ENCODE measurements around the gene ZMAT3.
"Not testable (repeated sequence)": the region's sequence is repeated elsewhere in the genome, so short reads cannot be mapped to it uniquely, and the experiment has no call there.

ZMAT3 gene, protein sequence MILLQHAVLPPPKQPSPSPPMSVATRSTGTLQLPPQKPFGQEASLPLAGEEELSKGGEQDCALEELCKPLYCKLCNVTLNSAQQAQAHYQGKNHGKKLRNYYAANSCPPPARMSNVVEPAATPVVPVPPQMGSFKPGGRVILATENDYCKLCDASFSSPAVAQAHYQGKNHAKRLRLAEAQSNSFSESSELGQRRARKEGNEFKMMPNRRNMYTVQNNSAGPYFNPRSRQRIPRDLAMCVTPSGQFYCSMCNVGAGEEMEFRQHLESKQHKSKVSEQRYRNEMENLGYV

DNA sequence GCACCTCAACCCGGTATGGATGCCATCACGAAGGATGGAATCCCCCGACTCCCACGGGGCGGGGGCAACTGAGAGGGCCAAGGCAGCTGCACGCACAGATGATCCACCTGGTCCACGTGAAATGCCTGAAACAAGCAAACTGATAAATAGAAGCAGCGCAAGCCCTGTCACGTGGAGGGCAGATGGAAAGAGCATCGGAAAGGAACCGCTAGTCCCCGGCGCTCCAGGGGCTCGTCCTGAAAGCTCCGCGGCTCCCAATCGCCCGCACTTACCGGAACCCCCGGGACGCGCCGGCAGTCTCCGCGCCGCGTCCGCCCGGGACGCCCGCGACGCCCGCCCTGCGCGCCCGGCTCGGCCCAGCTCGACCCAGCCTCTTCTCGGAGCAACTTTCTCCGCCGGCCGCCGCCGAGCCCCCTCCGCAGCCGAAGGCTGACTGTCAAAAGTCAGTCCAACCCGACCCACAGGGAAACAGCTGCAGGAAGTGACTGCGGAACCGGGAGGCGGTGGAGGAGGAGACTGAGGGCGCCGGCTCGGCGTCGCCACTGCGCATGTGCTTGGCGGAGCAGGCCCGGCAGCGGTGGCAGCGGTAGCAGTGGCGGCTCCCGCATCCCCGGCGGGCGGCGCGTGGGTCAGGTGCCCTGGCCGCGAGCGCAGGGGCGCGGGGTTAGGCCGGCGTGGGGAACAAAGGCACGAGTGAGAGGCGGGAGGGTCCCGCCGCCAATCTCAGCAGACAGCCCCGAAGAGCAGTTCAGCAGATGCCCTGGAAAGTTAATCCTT is at the start of gene ZMAT3:
ZMAT3 (minus strand) TSS at position 487 of the 777 bp plus-strand sequence. CDS start 4,057 bp downstream, outside the sequence.
- peak; percentile 85 for DNase-seq (ENCODE audit: low spot score)

DNA sequence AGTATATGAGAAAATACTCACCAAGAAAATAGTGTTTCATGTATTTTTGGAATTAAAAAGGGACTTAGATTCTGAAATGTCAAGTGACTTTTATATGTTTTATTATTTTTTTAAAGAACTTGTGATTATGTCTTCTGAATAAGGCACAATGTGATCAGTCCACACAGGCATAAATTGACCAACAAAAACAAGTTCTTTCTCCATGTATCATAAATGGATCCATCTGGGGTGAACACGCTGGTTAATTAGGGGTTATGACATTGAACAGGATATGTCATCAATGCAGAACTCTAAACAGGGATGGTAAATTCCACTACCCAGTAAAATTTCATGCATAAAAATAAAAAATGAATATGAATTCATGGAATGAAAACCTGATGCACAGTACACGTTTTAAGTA is 45.2 kb upstream of the ZMAT3 start:
- DNase-seq (ENCODE audit: low spot score) = no peak

GRCh38 chr3:179115444-179115843 is 43.8 kb upstream of the ZMAT3 start:
- not testable (repeated sequence) for DNase-seq (ENCODE audit: low spot score)

DNA sequence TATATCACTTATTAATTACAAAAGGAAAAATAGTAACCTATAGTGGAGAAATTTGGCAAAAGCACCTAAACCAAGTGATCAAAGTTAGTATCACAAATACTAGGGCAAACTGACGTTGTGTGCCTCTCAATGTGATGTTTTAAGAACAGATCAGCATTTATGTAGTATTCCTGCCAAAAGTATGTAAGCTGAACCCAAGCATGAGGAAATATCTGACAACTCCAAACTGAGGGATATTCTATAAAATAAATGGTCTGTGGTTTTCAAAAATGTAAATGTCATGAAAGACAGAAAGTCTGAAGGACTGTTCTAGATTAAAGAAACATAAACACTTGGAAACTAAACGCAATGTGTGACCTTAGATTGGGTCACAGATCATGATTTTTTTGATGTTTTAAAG is 42.3 kb upstream of the ZMAT3 start:
- no peak for DNase-seq (ENCODE audit: low spot score)

DNA sequence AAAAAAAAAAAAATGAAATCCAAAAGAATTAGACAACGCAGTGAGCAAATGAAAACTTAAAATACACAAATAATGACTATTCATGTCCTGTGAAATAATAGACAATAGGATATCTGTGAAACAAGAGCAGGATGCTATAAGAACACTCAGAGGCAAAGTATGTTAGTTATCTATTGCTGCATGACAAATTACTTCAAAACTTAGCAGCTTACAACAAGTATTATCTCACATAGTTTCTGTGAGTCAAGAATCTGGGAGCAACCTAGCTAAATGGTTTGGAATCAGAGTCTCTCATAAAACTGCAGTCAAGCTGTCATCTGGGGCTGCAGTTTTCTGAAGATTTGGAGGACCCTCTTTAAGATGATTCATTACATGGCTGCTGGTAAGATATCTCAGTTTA is 36.5 kb upstream of the ZMAT3 start:
- DNase-seq (ENCODE audit: low spot score) = peak; percentile 80

DNA sequence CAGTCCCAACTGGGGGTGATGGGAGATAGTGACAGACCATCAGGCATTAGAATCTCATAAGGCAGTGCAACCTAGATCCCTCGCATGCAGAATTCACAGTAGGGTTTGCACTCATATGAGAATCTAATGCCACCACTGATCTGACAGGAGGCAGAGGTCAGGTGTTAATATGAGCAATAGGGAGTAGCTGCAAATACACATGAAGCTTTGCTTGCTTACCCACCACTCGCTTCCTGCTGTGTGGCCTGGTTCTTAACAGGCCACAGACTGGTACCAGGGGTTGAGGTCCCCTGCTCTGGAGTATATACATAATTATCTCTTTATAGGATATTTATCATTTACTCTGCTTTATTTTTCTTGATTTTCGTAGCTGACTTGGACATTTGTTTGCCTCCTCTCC is 36.0 kb upstream of the ZMAT3 start:
- DNase-seq (ENCODE audit: low spot score) = peak; percentile 10

DNA sequence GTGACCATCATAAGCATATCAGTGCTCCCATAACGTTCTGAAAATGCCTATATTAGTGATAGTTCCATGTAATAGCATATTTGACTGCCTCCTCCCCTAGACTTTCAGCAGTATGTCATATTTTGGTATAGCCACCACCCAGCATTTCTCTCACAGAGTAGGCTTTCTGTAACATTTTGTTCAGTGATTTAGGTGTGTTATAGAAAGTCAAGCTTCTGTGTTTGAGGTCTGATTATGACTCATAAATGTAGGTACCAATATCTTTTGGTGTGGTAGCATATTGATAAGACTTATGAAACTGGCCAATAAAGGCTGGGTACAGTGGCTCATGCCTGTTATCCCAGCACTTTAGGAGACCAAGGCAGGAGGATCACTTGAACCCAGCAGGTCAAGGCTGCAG is 34.3 kb upstream of the ZMAT3 start:
- DNase-seq (ENCODE audit: low spot score) = no peak

- peak; percentile 64 for DNase-seq (ENCODE audit: low spot score)
Measured at GRCh38 chr3:179100652-179101051, 29.0 kb upstream of the ZMAT3 start.

- DNase-seq (ENCODE audit: low spot score) = peak; percentile 13
Measured at GRCh38 chr3:179098388-179099077, 26.9 kb upstream of the ZMAT3 start.

DNA sequence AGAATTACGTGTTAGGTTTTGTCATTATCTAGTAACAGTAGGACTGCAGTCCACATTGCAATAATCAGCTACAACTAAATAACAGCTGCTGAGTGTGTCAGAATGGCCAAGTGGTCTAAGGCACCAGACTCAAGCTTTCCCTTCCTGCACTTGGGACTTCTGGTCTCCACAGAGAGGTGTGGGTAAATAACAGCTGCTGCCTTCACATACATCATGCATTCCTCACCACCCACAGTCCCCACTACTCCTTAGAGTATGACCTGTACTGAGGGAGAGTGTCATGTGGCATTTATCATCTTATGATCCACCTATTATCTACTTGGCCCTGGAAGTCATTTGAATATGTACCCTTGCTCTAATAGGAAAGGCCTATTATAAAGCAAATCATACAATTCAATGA is 22.2 kb upstream of the ZMAT3 start:
- peak; percentile 51 for DNase-seq (ENCODE audit: low spot score)

DNA sequence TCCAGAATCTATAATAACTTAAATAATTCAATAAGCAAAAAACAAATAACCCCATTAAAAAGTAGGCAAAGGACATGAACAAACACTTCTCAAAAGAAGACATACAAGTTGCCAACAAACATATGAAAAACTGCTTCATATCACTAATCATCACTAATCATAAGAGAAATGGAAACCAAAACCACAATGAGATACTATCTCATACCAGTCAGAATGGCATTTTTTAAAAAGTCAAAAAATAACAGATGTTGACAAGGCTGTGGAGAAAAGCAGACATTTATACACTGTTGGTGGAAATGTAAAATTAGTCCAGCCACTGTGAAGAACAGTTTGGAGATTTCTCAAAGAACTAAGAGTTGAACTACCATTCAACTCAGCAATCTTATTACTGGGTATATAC is 19.5 kb upstream of the ZMAT3 start:
- DNase-seq (ENCODE audit: low spot score) = no peak

DNA sequence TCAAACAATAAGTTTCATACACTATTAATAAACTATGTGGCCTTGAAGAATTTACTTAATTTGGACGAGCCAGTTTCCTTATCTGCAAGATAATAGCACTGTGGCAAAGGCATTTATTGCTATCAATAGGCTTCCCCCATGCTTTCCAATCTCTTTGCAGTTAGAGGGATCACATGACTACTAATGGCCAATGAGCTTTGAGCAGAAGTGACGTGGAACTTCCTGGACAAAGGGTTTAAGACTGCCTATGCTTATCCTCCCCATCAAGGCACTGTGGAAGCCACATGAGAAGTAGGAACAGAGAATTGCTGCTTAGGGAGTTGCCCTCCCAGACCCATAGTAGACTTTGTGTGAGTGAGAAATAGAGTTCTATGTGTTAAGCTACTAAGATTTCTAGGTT is 16.7 kb upstream of the ZMAT3 start:
- DNase-seq (ENCODE audit: low spot score) = no peak

DNA sequence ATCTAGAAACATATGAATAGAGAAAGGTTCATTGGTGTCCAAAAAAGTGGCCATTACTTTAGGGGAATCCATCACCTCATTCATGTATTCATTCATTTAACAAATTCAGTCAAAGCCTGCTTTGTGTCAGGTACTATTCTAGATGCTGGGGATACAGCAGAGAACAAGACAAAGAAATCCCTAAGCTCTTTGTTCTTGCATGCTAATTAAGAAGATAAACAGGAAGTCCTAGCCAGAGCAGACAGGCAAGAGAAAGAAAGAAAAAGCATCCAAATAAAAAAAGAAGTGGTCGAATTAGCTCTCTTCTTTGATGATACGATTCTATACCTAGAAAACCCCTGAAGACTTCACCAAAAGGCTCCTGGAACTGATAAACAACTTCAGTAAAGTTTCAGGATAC is 12.4 kb upstream of the ZMAT3 start:
- no peak for DNase-seq (ENCODE audit: low spot score)

DNA sequence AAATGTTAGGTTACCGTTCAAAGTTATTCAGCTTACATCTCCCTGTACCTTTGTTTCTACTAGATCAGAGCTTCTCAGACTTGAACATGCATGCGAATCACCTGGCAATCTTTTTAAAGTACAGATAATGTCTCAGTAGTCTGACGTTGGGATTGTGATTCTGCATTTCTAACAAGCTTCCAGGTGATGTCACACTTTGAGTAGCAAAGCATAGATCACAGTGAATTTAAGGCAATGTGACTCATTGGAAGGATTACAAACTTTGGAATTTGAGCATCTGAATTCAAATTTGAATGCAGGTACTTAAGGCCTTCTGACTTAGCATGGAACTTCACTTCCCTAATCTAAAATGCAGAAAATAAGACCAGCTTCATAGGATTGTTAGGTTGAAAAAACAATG is 10.8 kb upstream of the ZMAT3 start:
- DNase-seq (ENCODE audit: low spot score) = peak; percentile 77

- no peak for DNase-seq (ENCODE audit: low spot score)
Measured at GRCh38 chr3:179081885-179082284, 10.3 kb upstream of the ZMAT3 start.

DNA sequence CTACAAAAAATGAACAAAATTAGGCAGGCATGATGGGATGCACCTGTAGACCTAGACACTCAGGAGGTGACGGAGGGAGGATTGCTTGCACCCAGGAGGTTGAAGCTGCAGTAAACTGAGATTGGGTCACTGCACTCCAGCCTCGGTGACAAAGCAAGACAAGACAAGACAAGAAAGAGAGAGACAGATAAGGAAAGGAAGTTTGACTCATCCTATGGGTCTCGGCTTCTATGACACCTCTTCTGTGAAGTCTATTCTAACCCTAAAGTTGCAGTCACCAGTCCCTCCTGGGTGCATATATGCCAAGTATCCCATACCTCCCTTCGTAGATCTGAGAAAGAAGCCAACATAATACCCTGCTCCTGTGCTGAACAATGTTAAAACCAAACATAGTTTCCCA is 7.9 kb upstream of the ZMAT3 start:
- DNase-seq (ENCODE audit: low spot score) = no peak

DNA sequence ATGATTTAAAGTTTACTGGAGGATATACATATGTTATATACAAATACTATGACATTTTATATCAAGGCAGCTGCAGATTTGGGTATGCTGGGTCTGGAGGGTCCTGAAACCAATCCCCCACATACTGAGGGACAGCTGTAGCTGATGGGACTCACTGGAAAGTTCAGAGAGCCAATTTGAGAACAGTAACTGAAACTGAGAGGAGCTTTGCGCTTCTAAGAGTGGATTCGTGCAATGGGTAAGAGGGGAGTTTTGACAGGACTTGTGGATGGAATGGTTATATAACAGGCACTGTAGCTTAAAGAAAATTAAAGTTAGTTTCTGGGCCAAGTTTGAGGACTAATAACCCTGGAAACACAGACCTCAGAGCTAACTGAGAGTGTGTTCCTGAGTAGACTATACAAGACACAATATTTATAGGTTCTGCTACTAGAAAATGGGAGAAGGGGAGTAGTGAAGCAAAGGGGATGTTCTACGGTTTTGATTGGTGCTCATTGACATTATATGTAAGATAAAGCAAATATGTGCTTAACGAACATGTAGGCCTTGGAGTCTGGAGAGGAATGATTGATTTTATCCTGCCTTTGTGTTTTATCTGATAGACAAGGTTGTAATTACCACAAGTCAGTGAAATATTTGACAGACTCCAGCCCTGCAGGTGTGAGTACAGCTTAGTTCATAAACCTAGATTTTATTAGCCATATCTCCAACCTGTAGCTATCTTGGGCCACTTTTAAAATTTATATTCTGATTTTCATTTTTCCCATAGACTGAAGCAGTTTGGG is 4.8 kb upstream of the ZMAT3 start:
- no peak for DNase-seq (ENCODE audit: low spot score)

GRCh38 chr3:179074656-179075055 is 3.0 kb upstream of the ZMAT3 start:
- DNase-seq (ENCODE audit: low spot score) = no peak

DNA sequence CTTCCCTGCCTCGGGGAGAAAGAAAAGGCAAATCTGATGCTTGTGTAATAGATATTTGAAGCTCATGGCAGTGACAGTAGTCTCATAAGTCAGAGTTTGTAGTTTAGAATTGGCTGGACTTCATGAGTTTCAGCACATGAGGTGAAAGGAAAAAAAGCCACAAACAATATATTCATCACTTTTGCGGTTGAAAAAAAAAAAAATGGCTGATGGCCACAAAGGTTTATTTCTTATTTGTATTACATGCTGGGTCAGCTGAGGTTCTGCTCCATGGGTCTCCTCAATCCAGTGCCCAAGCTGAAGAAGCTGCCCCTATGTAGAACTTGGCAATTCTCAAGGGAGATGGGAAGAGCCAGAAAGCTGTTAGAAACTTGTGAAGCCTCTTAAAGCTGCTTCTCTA is 2.2 kb upstream of the ZMAT3 start:
- DNase-seq (ENCODE audit: low spot score) = no peak

DNA sequence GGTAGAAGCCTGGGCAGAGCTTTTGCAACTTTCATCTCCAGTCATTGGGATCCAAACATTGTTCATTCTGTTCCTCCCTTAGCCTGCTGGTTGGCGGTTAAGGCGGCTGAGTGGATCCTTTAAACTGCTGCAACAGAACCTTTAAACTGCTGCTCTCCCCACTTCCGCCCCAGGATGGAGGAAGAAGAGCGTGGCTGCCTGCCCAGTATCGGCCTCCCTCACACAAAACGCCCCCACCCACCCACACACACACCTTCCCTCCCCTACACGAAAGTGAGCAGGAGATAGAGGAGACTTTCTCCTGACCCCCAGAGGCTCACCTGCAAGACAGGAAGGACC is 460 bp upstream of the ZMAT3 start:
- peak; percentile 43 for DNase-seq (ENCODE audit: low spot score)

DNA sequence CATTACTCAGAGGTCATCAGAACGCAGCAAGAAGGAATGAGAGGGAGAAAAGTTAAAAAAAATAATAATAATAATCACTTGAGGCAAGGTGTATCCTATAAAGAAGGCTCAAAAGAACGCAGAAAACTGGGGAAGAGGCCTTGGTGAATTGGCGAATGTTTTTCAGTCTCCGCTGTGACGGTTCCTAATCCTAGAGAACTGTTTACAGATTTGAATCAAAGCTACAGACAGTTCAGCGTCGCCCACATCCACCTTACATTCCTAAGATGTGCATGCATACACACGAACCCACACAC is 634 bp downstream of the ZMAT3 start:
- DNase-seq (ENCODE audit: low spot score) = no peak

GRCh38 chr3:179069762-179070390 is 1.7 kb downstream of the ZMAT3 start:
- DNase-seq (ENCODE audit: low spot score) = peak; percentile 34
